ENCODE data around the gene POLA2. TPM values are rescaled to one million over a fixed set of nuclear protein-coding genes. Genes with fewer than 3 reads are reported as not detected.
"Not testable (repeated sequence)": the region's sequence is repeated elsewhere in the genome, so short reads cannot be mapped to it uniquely, and the experiment has no call there.

POLA2 gene
- total and polyA plus RNA-seq, 4 donors: 7.2 to 16.2 (median 9.4) TPM

- 88% methylated on average over 9 of the region's 9 CpGs for WGBS (ENCODE audit: insufficient coverage)
- DNase-seq (ENCODE audit: low read depth in 4 of 6, low spot score in 6 of 6): no peak
- Histone ChIP-seq H3K27me3 (ENCODE audit: control insufficient read depth, insufficient read depth, low read length) (no peaks in the 10 kb centered on the region), H3K36me3 (ENCODE audit: control insufficient read depth, insufficient read depth, low read length) (peaks cover 14% of the 10 kb centered on the region), H3K27ac (ENCODE audit: low read depth, low read length) (no peak overlapping the region), H3K9me3 (ENCODE audit: control insufficient read depth, insufficient read depth, low read length) (no peaks in the 10 kb centered on the region), H3K4me3 (ENCODE audit: low read depth, low read length) (no peak overlapping the region), H3K4me1 (ENCODE audit: control insufficient read depth, insufficient read depth, low read length) (peaks cover 3% of the 10 kb centered on the region)
Observed at GRCh38 chr11:65218446-65218845, 43.3 kb upstream of the POLA2 start.

GRCh38 chr11:65219930-65220213 is 41.9 kb upstream of the POLA2 start:
- Histone ChIP-seq H3K36me3 (ENCODE audit: control insufficient read depth, insufficient read depth, low read length) (peaks cover 5% of the 10 kb centered on the region), H3K27ac (ENCODE audit: low read depth, low read length) (no peak overlapping the region), H3K27me3 (ENCODE audit: control insufficient read depth, insufficient read depth, low read length) (peaks cover 1% of the 10 kb centered on the region), H3K4me3 (ENCODE audit: low read depth, low read length) (no peak overlapping the region), H3K9me3 (ENCODE audit: control insufficient read depth, insufficient read depth, low read length) (no peaks in the 10 kb centered on the region), H3K4me1 (ENCODE audit: control insufficient read depth, insufficient read depth, low read length) (peaks cover 3% of the 10 kb centered on the region)
- no CpG with 5 or more reads among the region's 3 CpGs for WGBS (ENCODE audit: insufficient coverage)
- no peak for DNase-seq (ENCODE audit: low read depth in 4 of 6, low spot score in 6 of 6)

GRCh38 chr11:65221026-65221425 is 40.7 kb upstream of the POLA2 start:
- no peak overlapping the region for H3K4me3 ChIP-seq (ENCODE audit: low read depth, low read length)
- DNase-seq (ENCODE audit: low read depth in 4 of 6, low spot score in 6 of 6): no peak
- peaks cover 14% of the 10 kb centered on the region for H3K4me1 ChIP-seq (ENCODE audit: control insufficient read depth, insufficient read depth, low read length)
- H3K36me3 ChIP-seq (ENCODE audit: control insufficient read depth, insufficient read depth, low read length): peaks cover 5% of the 10 kb centered on the region
- peaks cover 13% of the 10 kb centered on the region for H3K27me3 ChIP-seq (ENCODE audit: control insufficient read depth, insufficient read depth, low read length)
- WGBS (ENCODE audit: insufficient coverage): 83% methylated on average over 2 of the region's 10 CpGs
- H3K27ac ChIP-seq (ENCODE audit: low read depth, low read length): no peak overlapping the region
- no peaks in the 10 kb centered on the region for H3K9me3 ChIP-seq (ENCODE audit: control insufficient read depth, insufficient read depth, low read length)

GRCh38 chr11:65223011-65223410 is 38.8 kb upstream of the POLA2 start:
- H3K27me3 ChIP-seq (ENCODE audit: control insufficient read depth, insufficient read depth, low read length): peaks cover 17% of the 10 kb centered on the region
- DNase-seq (ENCODE audit: low read depth in 4 of 6, low spot score in 6 of 6): no peak
- peaks cover 5% of the 10 kb centered on the region for H3K36me3 ChIP-seq (ENCODE audit: control insufficient read depth, insufficient read depth, low read length)
- H3K4me1 ChIP-seq (ENCODE audit: control insufficient read depth, insufficient read depth, low read length): peaks cover 14% of the 10 kb centered on the region
- WGBS (ENCODE audit: insufficient coverage): 79% methylated on average over 7 of the region's 8 CpGs
- H3K4me3 ChIP-seq (ENCODE audit: low read depth, low read length): no peak overlapping the region
- H3K9me3 ChIP-seq (ENCODE audit: control insufficient read depth, insufficient read depth, low read length): no peaks in the 10 kb centered on the region
- no peak overlapping the region for H3K27ac ChIP-seq (ENCODE audit: low read depth, low read length)

- WGBS (ENCODE audit: insufficient coverage): 73% methylated on average over 4 of the region's 5 CpGs
- Histone ChIP-seq H3K27ac (ENCODE audit: low read depth, low read length) (no peak overlapping the region), H3K4me1 (ENCODE audit: control insufficient read depth, insufficient read depth, low read length) (peaks cover 14% of the 10 kb centered on the region), H3K9me3 (ENCODE audit: control insufficient read depth, insufficient read depth, low read length) (no peaks in the 10 kb centered on the region), H3K36me3 (ENCODE audit: control insufficient read depth, insufficient read depth, low read length) (peaks cover 5% of the 10 kb centered on the region), H3K27me3 (ENCODE audit: control insufficient read depth, insufficient read depth, low read length) (peaks cover 17% of the 10 kb centered on the region), H3K4me3 (ENCODE audit: low read depth, low read length) (peak overlapping the region; percentile 48)
- DNase-seq (ENCODE audit: low read depth in 4 of 6, low spot score in 6 of 6): no peak
Observed at GRCh38 chr11:65224930-65225278, 36.9 kb upstream of the POLA2 start.

GRCh38 chr11:65225279-65226102 is 36.3 kb upstream of the POLA2 start:
- Histone ChIP-seq H3K4me1 (ENCODE audit: control insufficient read depth, insufficient read depth, low read length) (peaks cover 14% of the 10 kb centered on the region), H3K4me3 (ENCODE audit: low read depth, low read length) (peak overlapping the region; percentile 48), H3K27ac (ENCODE audit: low read depth, low read length) (no peak overlapping the region), H3K9me3 (ENCODE audit: control insufficient read depth, insufficient read depth, low read length) (no peaks in the 10 kb centered on the region), H3K27me3 (ENCODE audit: control insufficient read depth, insufficient read depth, low read length) (peaks cover 17% of the 10 kb centered on the region), H3K36me3 (ENCODE audit: control insufficient read depth, insufficient read depth, low read length) (peaks cover 5% of the 10 kb centered on the region)
- peak in 2 of 6 donors; percentile 48 to 52 for DNase-seq (ENCODE audit: low read depth in 4 of 6, low spot score in 6 of 6)
- WGBS (ENCODE audit: insufficient coverage): 7% methylated on average over 35 of the region's 42 CpGs

GRCh38 chr11:65226103-65226442 is 35.7 kb upstream of the POLA2 start:
- Histone ChIP-seq H3K4me3 (ENCODE audit: low read depth, low read length) (peak overlapping the region; percentile 48), H3K9me3 (ENCODE audit: control insufficient read depth, insufficient read depth, low read length) (no peaks in the 10 kb centered on the region), H3K27me3 (ENCODE audit: control insufficient read depth, insufficient read depth, low read length) (peaks cover 17% of the 10 kb centered on the region), H3K4me1 (ENCODE audit: control insufficient read depth, insufficient read depth, low read length) (peaks cover 14% of the 10 kb centered on the region), H3K36me3 (ENCODE audit: control insufficient read depth, insufficient read depth, low read length) (peaks cover 3% of the 10 kb centered on the region), H3K27ac (ENCODE audit: low read depth, low read length) (no peak overlapping the region)
- WGBS (ENCODE audit: insufficient coverage): 40% methylated on average over 2 of the region's 7 CpGs
- DNase-seq (ENCODE audit: low read depth in 4 of 6, low spot score in 6 of 6): no peak

- 64% methylated on average over 1 of the region's 2 CpGs for WGBS (ENCODE audit: insufficient coverage)
- no peak overlapping the region for H3K27ac ChIP-seq (ENCODE audit: low read depth, low read length)
- H3K9me3 ChIP-seq (ENCODE audit: control insufficient read depth, insufficient read depth, low read length): no peaks in the 10 kb centered on the region
- peaks cover 17% of the 10 kb centered on the region for H3K27me3 ChIP-seq (ENCODE audit: control insufficient read depth, insufficient read depth, low read length)
- H3K36me3 ChIP-seq (ENCODE audit: control insufficient read depth, insufficient read depth, low read length): peaks cover 3% of the 10 kb centered on the region
- H3K4me3 ChIP-seq (ENCODE audit: low read depth, low read length): no peak overlapping the region
- H3K4me1 ChIP-seq (ENCODE audit: control insufficient read depth, insufficient read depth, low read length): peaks cover 14% of the 10 kb centered on the region
- DNase-seq (ENCODE audit: low read depth in 4 of 6, low spot score in 6 of 6): no peak
Observed at GRCh38 chr11:65227879-65228278, 33.9 kb upstream of the POLA2 start.

GRCh38 chr11:65236194-65237059 is 25.3 kb upstream of the POLA2 start:
- 72% methylated on average over 14 of the region's 23 CpGs for WGBS (ENCODE audit: insufficient coverage)
- no peaks in the 10 kb centered on the region for H3K27me3 ChIP-seq (ENCODE audit: control insufficient read depth, insufficient read depth, low read length)

GRCh38 chr11:65238302-65238701 is 23.5 kb upstream of the POLA2 start:
- not testable (repeated sequence) for H3K9me3 ChIP-seq (ENCODE audit: control insufficient read depth, insufficient read depth, low read length); H3K27me3 ChIP-seq (ENCODE audit: control insufficient read depth, insufficient read depth, low read length); H3K4me1 ChIP-seq (ENCODE audit: control insufficient read depth, insufficient read depth, low read length); H3K36me3 ChIP-seq (ENCODE audit: control insufficient read depth, insufficient read depth, low read length); H3K27ac ChIP-seq (ENCODE audit: low read depth, low read length); DNase-seq (ENCODE audit: low read depth in 4 of 6, low spot score in 6 of 6); H3K4me3 ChIP-seq (ENCODE audit: low read depth, low read length)
- no CpG with 5 or more reads among the region's 6 CpGs for WGBS (ENCODE audit: insufficient coverage)

More at GRCh38 chr11:65236194-65237059, 25.3 kb upstream of the POLA2 start:
- Histone ChIP-seq H3K4me1 (ENCODE audit: control insufficient read depth, insufficient read depth, low read length) (no peaks in the 10 kb centered on the region), H3K9me3 (ENCODE audit: control insufficient read depth, insufficient read depth, low read length) (no peaks in the 10 kb centered on the region), H3K36me3 (ENCODE audit: control insufficient read depth, insufficient read depth, low read length) (peaks cover 4% of the 10 kb centered on the region), H3K27ac (ENCODE audit: low read depth, low read length) (no peak overlapping the region), H3K4me3 (ENCODE audit: low read depth, low read length) (no peak overlapping the region)
- DNase-seq (ENCODE audit: low read depth in 4 of 6, low spot score in 6 of 6): no peak

Data from spinal cord (tissue), 10 donors.